CD4-positive, alpha-beta T cell treated with Interleukin-6 at 100 ng/mL for 8 hours (primary cell): Measurements from ENCODE around the gene MEF2D.

Experiments used
- DNase-seq: peaks from one replicate; pipeline ENCODE4 v3.0.0-alpha.2; 2020; ENCODE audit warnings: mixed read lengths, low spot score

The MEF2D gene

DNA sequence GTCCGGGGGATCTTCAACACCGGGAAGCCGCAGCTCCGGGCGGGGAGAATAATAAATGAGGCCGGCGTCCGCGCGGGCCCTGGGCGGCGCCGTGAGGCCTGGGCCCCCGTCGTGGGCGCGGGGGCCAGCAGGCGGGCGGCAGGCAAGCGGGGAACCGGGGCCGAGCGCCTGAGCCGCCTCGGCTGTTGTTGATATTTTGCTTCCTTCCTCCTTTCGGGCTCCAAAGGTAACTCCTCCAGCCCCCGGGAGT is at the start of gene MEF2D:
Gene MEF2D, minus strand, starts transcription at position 233 of the 250 bp plus-strand sequence. CDS start 17,483 bp downstream, outside the sequence.
- DNase-seq: no peak

DNA sequence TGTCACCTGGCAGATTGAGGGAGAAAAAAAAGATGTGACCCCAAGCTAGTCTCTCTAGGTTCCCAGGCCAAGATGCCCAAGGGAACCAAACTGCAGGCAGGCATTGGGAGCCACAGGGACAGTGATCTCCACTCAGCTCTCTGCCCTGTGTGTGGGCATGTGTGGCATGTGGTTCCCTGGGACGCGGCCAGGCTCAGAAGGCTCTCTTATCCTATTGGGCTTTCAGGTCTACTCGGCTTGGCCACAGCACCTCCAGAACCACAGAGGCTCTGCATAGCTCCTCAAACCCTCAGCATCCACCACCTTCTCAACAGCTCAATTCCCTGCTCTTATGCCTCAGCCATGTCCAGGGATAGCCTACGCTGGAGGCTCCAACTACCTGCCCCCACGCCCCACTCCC is 49.8 kb upstream of the MEF2D start:
- DNase-seq: no peak

DNA sequence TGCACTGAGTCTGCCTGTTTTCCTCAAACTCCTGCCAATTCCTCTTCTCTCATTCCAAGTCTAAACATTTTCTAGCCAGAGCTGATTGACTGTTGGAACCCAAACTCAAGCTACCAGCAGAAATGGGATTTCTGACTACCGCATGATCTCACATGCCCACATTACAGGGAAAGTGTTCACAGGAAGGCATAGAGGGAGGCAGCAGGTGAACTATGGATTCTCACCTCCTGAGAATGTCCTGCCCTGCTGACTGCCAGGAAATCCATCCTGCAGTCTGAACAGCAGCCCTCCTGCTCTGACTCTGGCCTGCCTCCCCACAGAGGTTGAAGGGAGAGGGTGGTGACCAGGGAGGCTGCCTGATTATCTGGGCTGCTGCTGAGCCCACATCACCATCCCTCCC is 49.3 kb upstream of the MEF2D start:
- no peak for DNase-seq

DNA sequence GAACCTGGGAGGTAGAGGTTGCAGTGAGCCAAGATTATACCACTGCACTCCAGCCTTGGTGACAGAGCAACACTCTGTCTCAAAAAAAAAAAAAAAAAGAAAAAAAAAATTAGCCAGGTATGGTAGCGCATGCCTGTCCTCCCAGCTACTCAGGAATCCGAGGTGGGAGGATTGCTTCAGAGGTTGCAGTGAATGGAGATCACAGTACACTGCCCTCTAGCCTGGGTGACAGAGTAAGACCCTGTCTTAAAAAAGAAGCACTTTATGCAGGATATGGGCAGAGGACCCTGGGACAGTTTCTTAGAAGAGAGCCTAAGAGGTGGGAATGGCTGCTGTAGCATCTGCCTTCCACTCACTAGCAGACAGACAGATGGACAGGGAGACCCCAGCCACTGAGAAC is 48.8 kb upstream of the MEF2D start:
- no peak for DNase-seq

DNA sequence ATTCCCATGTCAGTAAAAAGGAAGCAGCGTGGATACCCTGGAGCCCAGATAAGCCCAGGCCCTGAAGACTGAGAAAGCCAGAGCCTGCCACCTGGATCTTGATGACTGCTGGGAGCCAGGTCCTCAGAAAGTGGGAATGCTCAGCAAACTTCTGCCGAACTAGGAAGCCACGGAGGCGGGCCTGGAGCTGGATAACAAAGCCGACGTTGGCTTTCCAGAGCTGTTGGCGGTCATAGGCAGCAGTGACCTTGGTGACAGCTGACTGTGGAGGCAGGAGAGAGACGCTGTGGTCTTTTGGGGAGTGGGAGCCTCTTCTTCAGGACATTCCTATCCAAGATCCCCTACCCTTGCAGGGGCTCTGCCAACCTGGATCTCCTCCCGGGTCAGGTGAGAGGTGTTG is 47.4 kb upstream of the MEF2D start:
- DNase-seq: no peak

DNA sequence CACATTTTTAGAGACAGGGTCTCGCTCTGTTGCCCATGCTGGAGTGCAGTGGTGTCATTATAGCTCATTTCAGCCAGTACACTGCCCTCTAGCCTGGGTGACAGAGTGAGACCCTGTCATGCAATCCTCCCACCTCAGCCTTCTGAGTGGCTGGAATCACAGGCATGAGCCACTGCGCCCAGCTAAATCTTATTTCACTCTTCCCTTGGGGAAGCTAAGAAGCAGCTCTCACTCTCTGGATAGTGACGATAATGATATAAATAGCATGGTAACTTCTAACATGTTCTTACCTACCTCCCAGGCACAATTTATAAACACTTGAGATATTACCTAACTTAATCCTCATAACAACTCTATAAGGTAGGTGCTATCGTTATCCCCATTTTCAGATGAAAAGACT is 46.9 kb upstream of the MEF2D start:
- no peak for DNase-seq

DNA sequence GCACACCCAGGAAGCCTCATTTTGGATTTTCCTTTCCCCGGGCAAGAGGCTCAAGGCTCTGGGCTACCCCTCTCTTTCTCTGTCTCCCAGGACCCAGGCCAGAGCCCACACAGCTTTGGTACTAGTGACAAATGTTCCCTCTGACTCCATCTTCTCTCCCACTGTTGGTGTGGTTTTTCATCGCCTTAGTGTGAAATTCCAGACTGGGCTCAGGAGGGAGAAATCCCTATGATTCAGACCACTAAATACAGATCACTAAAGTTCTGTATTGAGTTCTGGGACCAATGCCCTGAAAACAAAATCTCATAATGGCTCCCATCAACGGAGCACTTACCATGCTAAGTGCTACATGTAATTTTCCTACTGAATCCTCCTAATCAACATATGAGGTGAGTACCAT is 45.7 kb upstream of the MEF2D start:
- DNase-seq: no peak

DNA sequence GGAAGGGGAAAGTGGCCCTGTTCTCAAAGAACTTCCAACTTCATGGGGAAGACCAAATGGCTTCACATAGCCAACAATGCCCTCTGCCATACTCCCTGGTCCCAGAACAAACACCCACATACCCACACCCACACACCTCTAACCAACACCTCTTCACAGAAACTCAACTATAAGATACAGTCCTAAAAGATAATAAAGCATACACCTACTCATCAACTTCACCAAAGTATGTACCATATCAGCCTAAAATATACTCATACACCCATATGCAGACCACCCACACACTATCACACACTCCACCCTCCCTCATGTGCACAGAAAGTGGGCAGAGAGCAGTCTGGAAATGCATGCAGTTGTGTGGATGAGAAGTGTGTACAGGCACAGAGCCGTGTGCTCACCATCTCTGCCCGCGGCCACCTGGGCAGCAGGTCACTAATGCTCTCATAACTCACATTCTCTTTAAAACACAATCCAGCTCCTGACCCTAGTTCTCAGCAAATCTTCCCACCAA is 44.1 kb upstream of the MEF2D start:
- DNase-seq: no peak

DNA sequence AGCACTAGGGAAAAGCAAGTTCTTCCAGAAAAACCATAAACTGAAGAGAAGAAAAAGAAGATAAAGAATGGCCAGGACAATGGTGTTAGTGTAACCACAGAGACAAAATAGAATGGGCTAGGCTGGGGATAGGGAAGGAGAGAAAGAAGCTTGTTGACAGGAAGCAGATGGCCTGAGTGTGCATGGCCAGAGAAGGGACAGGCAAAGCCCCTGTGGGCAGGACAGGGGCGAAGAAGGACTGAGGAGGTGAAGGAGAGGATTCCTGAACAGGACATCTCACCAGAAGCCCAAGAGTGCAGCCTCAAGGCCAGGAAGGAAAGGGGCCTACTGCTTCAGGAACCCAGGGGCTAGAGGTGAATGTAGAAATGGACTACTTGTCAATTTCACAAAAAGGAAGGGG is 42.5 kb upstream of the MEF2D start:
- no peak for DNase-seq

DNA sequence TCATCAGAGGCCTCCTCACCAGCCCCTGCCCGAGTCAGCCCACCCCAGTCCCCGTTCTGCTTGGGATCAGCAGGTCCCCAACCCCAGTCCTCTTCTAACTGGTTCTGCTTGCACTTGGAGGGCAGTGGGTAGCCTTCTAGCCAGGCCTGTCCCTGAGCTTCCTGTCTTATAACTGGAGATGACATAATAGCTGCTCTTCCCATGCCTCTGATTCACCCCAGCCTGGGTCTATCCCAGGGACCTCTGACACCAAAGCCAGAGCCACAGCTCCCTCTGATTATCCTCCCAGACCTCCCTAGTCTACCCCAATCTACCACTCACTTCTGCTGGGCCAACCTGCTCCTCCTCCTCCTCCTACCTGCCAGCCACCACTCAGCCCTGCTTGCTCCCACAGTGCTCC is 40.4 kb upstream of the MEF2D start:
- no peak for DNase-seq

DNA sequence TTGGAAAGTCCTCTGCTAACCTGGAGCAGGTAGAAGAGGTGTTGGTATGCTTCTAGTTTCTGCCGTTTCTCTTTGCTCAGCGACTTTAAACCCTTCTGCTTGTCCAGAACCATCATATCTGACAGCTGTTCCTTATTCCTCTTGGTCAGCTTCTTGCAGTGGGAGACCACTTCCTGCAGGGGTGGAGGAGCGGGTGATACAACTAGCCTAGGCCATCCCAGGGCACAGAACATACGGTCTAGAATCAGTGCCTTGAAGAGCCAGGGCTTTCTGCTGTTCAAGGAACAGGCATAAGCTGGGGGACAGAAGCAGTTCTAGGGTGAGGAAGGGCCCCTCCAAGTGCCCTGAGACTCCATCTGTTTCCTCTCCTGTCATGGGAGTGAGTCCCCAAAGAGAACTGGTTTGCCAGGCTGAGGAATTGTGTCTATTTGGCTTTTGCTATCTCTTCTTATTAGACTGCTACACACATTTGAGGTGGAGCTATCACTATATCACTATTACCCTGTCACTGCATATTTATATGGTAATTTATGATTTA is 39.3 kb upstream of the MEF2D start:
- DNase-seq: no peak

DNA sequence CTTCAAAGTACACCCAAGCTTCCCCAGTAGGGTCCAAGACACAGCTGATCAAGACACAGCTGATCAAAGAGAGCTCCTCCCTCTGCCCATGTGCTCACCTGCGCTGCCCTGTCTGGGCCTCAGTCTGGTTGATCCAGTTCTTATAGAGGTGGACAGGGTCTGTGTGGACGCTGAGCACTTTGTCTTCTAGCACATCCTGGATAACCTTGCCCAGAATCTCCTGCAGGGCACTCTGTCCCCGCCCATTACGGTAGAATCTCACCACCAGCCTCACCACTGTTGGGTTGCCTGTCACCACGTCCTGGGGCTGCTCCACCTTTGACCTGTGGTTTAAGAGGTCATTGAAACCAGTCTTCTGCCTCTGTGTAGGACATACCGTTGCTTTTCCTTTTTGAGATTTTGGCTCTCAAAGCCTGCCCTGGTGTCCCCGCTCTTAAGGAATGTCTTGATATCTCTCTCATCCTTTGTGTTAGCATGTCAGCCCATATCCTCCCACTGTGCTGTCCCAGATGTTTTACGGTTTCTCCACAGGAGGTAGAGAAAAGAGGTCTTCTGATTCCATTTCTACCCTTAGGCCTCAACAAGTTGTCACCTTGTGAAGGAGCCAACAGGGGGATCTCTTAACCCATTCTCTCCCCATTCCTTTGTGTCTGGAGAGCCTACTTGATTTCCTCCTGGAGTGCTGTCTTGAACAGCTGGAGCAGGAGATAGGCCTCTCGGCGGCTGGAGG is 38.3 kb upstream of the MEF2D start:
- DNase-seq: no peak

DNA sequence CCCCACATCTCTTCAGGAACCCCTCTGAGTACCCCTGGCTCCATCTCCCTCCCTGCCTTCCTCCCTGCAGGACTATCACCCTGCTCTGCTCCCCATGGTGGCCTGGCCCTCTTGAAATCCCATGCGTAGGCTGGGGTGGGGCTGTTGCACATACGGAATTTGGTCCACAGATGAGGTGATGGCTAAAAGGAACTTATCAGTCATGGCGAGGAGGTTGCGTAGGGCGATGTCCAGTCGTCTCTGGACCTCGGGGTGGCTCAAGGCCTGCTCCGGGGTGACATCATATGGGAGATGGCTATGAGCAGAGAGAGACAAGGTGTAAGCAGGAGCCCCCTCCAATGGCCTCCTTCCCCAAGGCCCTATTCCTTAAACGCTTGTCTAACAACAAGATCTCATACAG is 36.5 kb upstream of the MEF2D start:
- DNase-seq: no peak

DNA sequence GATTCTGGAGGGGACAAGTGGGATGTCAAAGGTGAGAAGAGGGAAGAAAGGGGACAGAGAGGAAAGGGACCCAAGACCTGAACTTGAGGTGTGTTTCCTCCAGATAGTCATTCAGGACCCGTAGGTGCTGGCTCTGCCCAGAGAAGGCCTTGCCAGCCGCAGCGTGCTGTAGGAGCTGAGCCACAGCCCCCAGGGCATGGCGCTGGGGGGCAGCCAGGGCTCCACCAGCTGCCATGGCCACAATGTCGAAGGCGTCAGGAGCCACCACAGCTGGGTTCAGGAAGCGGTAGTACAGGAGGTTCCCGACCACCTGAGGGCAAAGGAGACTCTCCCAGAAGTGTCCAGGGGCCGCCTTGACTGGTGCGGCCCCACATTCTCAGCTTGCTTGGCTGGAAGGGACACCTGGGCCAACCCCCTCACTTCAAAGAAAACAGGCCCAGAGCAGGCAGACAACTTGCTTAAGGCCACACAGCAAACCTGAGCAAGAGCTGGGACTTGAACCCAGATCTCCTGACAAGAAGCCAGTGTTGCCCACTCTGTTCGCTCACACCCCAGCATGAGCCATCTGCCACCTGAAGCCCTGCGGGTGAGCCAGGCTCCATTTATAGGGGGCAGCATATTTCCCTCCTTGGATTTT is 34.0 kb upstream of the MEF2D start:
- DNase-seq: no peak

DNA sequence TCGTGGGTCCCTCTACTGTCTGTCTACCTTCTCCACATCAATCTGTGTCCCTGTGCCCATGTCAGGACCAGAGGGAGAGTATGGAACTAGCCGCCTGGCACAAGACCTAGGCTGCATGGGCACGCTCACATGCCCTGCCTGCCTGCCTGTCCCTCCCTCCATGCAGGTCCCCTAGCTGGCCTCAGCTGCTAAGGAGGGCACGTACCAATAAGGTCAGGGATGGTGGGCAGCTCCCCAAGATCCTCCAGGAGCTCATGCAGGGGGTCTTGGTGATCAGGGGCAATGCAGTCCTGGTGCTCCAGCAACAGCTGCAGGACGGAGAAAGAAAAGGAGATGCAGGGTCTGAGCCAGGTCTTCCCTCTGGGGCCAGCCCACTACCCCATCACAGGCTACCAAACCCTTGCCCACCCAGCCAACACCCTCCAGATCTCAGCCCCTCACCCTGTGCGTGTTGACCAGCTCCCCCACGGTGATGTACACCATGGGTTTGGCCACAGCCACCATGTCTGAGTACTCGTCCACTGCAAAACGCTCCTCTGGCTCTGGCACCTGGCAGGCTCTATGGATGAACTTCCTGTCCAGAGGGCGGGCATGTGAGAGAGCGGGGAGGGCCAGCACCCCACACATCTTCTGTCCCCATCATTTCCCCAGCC is 33.1 kb upstream of the MEF2D start:
- no peak for DNase-seq

DNA sequence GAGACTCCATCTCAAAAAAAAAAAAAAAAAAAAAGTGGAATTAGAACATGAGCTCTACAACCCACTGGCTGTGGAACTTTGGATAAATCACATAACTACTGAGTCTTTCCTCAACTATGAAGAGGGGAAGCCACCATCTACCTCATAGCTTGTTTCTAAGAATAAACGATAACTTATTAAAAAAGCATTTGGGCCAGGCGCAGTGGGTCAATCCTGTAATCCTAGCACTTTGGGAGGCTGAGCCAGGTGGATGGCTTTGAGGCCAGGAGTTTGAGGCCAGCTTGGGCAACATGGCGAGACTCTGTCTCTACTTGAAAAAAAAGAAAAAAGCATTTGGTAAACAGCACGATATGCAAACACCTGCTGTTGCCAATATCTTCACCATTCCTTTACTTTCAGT is 31.8 kb upstream of the MEF2D start:
- no peak for DNase-seq

DNA sequence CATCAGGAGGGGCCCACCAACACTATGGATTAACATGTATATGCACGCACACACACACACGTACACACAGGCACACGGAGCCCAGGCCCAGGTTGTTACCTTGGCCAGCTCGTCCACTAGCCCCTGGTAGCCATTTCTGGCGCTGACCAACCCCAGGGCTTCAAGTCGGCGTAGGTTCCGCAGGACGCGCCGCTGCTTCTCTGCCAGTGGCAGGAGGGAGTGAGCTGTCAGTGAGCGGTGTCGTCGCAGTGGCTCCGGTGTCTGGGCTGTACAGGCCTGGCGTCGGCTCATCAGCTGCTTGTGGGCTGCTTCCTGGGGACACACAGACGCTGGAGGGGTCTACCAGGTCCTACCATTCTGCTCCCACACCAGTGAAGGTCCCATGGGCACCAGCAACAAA is 29.4 kb upstream of the MEF2D start:
- no peak for DNase-seq

DNA sequence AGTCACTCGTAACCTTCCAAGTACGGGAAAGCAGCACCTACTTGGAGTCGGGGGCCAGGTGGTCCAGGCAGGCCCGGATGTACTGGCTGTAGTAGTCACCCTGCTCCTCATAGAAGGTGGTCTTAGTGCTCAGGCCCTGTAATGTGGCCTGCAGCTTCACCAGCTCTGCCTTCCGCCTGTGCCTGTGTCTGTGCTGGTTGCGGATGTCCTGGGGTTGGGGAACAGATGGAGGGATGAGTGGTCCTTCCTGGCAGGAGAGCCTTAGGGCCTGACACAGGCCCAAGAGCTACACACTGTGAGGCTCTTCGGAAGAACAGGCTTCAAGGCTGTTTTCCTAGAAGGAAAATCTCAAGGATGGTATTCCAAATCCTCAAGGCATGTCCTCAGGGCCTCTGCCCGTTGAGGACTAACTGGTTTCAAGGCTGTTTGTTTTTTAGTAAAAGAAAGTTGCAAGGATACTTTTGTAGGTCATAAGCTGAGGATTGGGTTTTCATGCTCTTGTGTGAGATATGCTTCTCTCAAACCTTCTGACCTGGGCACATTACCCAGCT is 28.4 kb upstream of the MEF2D start:
- DNase-seq: no peak

DNA sequence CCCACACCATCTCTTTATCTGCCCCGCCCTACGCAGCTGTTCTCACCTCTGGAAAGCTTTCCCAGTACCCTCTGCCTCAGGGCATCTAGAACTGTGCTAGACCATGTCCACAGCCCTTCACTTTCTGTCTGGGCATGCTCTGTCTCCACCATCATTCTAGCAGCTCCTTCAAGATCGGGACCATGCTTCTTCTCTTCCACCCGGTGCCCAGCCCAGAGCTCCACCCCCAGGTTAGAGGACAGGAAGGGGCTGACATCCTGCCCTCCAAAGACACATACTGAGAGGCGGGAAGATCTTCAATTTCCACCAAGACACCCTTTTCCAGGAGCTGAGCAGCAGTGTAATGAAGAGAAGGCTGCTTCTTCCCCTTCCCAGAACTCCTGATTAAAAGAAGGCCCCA is 27.7 kb upstream of the MEF2D start:
- DNase-seq: no peak

DNA sequence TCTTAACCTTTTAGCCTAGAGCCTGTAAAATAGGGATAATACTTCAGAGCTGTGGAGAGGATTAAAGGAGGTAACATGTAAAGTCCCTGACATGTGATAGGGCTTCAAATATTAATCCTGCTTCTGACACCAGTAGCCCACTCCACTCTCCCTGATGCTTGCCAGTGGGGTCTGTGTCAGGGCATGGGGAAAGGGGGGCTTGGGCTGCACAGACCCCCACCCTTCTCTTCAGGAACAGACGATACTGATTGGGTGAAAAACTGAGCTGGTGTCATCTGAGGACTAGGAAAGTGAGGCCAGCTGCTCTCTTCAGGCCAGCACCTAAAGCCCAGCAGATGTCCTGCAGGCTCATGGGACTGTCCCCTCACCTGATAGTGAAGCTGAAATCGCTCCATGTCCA is 27.0 kb upstream of the MEF2D start:
- no peak for DNase-seq

DNA sequence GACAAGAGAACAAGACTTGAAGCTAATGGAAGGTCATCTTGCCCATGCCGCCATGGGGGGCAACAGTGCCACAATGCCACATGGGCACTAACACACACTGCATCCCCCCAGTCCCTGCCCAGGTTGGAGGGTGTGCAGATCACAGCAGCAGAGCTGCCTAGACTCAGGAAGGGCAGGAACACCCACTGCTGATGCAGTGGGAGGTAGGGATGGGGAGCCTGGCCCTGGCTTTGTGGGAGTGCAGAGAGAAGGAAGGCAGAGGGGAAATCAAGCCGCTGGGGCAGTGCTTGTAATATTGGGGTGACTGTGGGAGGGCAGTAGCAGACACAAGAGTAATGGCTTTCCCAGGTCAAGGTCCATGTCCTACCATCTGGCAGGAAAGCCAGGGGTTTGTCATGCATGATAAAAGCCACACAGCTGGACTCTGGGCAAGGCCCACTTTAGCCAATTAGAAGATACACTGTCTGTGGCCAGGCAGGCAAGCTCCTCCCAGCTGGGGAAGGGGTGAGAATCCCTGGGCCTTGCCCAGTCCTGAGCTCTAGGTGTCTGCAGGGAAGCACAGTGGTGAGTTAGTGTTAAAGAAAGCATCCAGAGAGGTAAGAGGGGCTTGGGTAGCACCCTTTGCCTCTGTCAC is 25.4 kb upstream of the MEF2D start:
- no peak for DNase-seq

DNA sequence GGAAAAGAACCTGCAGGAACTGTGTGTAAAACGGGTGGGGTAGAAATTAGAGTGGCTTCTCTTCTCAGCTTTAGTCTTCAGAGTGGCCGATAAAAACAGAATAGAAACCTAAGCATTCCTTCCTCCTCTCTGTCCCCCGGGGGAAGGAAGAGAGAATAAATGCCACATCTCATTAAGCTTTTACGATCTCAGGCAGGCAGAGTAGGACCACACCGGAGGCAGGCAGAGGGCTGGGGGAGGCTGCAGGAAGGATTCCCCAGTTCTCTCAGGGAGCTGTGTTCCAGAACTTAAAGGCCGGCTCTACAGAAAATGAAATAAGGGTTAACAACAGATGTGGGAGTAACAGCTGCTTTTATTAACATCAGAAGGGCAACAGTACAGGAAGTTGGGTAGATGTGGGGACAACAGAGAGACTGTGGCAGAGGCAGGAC is 24.5 kb upstream of the MEF2D start:
- no peak for DNase-seq

DNA sequence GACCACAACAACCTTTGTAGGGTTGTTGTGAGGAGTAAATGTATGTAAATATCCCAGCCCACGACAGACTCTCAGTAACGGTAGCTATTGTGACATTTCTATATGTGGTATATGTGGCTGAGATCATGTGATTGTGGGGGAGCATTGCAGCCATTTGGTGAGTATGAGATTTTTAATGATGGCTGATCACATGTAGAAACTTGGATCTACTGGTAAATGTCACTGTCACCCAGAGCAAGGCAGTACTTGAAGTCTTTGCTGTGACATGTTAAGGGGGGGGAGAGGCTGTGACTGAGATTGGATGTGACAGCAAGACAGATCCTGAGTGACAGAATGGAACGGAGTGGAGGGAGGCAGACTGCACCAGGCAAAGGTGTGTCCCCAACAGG is 23.9 kb upstream of the MEF2D start:
- DNase-seq: no peak
